T-helper 1 cell treated with Interleukin-12 subunit alpha and Interleukin-12 subunit beta and Interleukin-4 antibody, amounts not matched to agents 30 ng/mL and 1 ng/mL, for 36 hours (primary cell): Measurements from ENCODE around the gene RBM4. TPM values are rescaled to one million over a fixed set of nuclear protein-coding genes. Genes with fewer than 3 reads are reported as not detected.

Experiments
- intact Hi-C: fragments of 100-400 bp; cut with micrococcal nuclease; formaldehyde crosslinking; loops from one replicate; pipeline ENCODE4 v1.15.1; 2024
- total RNA-seq: library from RNA; stranded (reverse); gene quantifications from 2 replicates; pipeline ENCODE4 v1.2.3, GENCODE V29; 2022

RBM4 gene
- total RNA-seq, 1 donor from 2014 or later: 138 TPM

DNA sequence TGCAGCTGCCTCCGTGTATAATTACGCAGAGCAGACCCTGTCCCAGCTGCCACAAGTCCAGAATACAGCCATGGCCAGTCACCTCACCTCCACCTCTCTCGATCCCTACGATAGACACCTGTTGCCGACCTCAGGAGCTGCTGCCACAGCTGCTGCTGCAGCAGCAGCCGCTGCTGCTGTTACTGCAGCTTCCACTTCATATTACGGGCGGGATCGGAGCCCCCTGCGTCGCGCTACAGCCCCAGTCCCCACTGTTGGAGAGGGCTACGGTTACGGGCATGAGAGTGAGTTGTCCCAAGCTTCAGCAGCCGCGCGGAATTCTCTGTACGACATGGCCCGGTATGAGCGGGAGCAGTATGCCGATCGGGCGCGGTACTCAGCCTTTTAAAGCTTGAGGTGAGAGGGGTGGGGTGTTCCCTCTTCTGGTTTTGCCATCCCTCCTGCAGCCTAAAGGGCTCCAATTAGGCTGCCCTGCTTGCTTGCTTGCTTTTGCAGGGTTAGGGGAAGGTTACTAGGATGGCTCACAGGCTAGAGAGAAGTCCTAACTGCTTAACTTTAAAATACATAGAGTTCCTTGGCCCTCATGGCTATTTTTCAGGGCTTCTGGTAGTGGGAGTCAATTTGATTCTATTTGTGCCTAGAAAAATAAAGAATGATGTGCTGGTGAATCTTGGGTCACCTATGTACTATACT is 5.4 kb downstream of the RBM4 start:
- intact Hi-C loops: no loop called here

DNA sequence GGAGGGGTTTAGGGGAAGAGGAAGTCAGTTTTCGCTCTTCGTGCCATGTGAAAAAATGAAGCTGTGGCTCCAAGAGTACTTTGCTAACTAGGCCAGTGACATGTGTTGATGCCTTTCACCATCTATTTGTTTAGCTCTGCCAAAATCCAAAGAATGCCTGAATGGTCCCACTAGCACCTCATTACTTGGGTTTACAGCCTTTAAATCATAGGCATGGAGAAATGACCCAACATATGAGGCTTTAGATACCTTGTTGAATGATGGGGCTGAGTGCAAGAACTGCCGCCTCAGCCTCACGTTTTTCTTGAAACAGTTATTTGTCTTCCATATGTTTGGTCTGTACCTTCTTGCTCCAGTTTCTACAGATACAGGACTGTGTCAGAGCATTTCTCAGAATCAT is 8.3 kb downstream of the RBM4 start:
- intact Hi-C loops: no loop called here

DNA sequence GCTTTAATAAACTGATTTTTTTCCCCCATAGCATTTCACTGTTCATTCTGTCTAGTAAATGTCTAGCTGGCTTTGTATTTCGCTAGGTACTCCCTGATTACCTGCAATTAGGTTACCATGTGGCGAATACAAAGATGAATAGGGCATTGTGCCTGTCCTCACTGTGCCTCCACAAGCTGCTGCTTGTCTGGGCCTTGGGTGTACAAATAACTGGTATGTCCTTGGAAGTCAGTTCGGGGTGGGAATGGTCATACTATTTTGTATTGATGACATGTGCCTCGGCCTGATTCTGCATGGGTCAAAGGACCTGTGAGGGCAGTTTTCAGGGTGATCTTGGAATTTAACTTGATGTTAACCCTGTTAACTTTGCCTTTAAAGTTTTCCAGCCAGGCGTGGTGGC is 11.4 kb downstream of the RBM4 start:
- intact Hi-C loops: loop anchor here (2.0 kb wide), 1 partner anchor 13 kb away; no protein-coding TSS in a partner anchor

DNA sequence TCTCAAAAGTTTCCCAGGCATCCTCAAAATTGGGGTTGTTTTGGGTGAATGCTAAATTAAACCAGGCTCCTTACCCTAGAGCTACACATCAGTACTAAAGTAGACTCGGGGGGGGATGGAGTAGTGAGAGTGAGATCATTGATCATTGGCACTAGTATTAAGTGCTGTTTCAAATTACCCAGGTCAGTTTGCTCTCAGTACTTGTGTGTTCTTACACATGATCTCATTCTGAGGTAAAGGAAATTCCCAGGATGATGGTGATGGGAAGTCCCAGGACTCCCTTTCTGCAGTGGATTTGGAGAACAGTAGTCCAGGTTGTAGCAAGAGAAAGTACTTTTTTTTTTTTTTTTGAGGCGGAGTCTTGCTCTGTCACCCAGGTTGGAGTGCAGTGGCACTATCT is 12.5 kb downstream of the RBM4 start:
- intact Hi-C loops: no loop called here

DNA sequence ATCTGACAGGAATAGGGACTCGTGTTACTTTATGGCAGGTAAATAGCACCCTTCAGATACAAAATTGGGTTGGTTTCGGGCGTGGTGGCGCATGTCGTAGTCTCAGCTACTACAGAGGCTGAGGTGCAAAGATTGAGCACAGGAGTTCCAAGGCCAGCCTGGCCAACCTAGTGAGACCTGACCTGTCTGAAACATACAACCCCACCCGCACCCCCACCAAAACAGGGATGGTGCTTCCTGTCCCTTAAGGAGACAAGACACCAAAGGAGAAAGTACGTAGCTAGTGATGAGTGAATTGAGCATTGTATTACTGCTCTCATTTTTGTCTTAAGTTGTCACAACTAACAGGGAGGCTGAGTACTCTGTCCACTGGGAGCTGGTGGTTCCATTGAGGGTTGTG is 14.1 kb downstream of the RBM4 start:
- intact Hi-C loops: no loop called here

DNA sequence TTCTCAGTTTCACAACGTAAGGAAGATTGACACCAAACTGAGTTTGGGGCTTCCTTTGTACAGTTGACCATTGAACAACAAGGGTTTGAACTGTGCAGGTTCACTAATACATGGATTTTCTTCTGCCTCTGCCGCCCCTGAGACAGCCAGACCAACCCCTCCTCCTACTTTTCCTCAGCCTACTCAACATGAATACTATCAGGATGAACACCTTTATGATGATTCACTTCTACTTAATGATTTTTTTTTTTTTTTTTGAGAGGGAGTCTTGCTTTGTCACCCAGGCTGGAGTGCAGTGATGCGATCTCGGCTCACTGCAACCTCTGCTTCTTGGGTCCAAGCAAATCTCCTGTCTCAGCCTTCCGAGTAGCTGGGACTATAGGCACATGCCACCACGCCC is 14.6 kb downstream of the RBM4 start:
- intact Hi-C loops: no loop called here

DNA sequence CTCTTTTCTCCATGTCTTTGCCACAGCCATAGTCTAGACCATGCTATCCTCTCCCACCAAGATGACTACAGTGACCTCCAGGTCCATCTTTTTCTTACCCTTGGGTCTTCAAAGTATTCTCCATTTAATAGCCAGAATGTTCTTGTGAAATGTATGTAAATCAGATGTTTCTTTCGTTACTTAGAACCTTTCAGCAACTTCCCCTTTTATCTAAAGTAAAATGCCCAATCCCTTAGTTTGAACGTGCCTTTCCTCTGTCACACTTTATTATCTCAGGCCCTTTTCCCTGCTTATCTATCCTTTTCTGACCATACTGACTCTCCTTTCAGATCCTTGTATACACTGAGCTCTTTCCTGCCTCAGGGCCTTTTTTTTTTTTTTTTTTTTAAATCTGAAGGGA is 21.3 kb downstream of the RBM4 start:
- intact Hi-C loops: no loop called here

DNA sequence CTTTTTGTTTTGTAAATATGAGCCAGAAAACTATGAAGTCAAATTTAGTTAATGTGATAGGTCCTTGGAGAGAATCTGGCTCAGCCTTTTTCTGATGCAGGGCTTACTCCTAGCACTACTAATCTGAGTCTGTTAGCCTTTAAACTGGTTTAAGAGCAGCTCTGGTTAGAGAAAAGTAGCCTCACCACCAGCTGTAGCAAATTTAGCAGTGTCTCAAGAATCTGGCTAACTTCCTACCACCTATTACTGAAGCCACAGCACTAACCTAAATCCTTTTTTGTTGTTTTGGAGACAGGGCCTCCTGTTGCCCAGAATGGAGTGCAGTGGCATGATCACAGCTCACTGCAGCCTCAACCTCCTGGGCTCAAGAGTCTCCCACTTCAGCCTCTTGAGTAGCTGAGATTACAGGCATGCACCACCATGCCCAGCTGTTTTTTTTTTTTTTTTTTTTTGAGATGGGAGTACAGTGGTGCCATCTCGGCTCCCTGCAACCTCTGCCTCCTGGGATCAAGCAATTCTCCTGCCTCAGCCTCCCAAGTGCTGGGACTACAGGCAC is 25.3 kb downstream of the RBM4 start:
- intact Hi-C loops: loop anchor here (2.0 kb wide), 1 partner anchor 15 kb away; no protein-coding TSS in a partner anchor

DNA sequence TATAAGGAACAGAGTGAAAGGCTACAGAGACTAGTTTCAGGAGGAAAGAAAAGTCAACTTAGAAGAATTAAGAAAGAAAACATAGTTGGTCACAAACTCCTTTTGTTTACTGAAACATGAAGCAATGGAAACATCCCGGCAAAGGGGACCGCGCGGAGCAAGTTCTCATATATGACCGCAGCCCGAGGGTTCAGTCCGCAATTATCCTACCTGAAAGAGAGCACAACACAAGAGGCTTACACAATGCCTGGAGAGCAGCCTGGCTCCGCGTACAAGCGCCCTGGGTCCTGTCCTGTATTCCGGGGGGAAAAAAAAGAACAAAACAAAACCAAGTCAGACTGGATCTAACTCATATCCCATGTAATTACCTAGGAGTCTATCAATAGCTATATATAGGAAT is 26.9 kb downstream of the RBM4 start:
- intact Hi-C loops: no loop called here

DNA sequence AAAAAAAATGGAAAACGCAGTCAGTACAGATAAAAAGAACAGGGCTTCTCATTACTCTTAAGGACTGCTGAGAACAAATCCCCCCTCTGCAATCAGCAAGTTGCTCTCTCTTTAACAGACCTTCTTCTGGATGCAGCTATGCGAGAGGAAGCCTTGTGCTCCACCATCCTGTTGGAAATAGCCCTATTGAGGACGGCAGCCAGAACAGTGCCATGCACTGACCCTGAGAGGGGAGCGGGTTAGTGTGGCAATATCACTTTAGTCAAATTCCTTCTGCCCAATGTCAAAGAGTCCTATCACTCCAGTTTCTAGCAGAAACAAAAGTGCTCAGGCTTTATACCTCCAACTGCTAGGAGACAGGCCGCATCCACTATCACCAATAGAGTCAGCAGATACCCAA is 32.3 kb downstream of the RBM4 start:
- intact Hi-C loops: no loop called here

DNA sequence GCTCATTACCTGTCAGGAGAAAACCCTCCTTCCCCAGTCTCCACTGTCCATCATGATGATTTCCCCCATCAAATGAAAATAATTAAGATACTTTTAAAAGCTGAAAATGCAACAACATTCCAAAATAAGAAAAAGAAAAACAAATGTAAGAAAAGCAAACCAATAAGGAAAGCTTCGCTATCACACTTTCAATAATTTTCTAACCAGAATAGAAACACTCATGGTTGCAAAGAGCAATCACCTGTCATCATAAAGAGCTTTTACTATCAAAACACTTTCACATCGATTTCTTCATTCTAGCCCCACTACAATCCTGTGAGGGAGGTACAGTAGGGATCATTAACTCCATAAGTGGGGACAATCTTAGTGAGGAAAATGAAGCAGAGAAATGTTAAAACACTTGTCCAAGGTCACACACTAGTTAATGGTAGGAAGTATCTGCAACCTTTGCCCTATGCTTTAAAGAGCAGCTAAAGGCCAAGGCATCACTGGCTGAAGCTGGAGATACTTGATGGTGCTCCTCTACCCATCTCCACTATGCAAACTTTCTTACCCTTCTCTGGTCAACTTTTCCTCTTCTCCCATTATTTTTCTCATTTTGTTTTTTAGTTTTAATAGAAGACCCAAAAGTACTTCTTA is 36.6 kb downstream of the RBM4 start:
- intact Hi-C loops: no loop called here

DNA sequence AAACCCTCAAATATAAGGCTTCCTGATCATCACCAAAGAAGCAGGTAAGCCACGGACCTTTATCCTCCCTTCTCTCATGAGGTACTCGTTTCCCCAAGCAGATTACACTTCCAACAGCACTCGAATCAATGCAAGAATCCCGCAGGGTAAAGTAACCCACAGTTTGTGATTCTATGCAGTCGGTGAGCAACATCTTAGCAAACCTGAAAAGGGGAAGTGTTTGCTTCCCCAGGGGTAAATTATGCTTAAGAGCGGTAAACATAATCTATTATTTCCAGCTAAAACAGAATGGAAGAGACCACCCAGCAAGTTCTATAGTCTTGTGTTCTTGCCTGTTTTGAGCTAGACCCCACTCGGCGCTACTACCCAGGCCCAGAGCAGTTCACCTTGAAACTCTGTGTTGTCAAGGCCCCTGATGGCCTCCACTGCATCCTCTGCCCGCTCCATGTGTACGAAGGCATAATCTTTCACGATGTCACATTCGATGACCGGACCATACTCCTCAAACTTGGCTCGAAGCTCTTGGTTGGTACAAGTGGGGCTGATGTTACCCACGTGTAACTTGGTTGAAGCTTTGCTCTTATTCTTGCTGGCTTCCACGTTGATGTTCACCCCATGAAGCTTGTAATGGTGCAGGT is 37.9 kb downstream of the RBM4 start:
- intact Hi-C loops: no loop called here

DNA sequence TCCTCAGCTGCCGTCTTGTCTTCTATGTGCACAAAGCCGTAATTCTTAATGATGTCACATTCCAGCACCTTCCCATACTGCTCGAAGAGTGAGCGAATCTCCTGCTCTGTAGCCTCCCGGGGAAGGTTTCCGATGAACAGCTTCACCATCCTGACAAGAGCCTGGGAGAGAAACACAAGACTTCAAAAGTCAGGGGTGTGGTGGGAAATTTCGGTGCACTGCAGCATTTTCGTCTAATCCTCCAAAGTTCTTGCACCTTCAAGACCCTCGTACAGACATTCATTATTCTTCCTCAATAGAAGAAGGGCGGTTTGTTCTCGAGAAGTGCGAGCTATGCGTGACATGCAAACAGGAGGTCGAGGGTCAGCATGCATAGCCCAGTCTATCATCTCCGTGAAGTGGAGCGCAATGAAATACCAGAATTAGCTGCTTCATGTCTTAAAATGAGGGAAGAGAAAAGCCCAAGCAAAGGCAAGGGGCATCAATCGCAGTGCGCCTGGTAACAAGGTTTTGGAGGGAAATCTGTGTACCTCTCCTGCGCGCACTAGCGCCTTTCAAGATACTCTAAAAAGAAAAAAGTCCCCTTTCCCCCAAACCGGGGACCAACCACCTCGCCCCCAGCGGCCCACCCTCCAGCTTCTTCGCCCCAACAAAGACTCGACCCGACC is 38.6 kb downstream of the RBM4 start:
- intact Hi-C loops: loop anchor here (1.0 kb wide), 2 partner anchors 39 to 166 kb away; partner anchors contain the start of genes RBM4 and RCE1

DNA sequence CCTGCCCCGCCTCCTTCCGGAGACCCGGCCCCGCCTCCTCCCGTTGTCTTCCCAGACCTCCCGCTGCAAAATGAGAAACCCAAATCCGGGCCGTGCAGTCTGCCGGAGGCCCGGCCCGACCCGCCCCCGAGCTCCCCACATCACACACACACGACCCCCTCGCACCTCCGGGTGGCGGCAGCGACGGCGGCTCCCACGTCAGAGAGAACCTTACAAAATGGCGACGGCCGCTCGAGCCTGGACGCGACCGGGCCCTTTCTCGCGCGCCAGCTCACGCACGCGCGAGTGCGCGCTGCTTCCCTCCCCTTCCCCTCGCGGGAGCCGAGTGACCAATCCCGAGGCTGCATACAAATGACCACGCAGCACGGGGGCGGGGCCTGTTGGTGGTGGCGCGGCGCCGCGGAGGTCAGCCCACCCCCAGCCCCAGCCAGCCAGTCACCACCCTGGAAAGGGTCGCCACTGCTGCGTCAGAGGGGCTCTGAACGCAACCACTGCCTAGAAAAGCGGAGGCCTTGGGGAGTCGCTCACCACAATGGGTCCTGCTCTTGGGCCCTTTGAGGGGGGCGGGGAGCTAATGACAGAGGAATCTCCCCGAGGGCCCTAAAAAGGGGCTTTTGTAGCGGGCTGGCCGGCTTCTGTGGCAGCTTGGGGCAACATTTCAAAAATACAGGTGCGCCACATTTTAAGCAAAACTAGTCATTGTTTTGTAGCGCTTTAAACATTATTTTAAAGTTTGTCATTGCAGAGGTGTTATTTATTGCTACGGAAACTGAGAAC is 39.3 kb downstream of the RBM4 start, which contains the start of gene RBM4B:
Gene RBM4B, minus strand, starts transcription at position 289 of the 777 bp plus-strand sequence. CDS start 808 bp downstream, outside the sequence.
- intact Hi-C loops: loop anchor here (1.0 kb wide), 13 partner anchors 39 to 269 kb away; partner anchors contain the start of genes ACTN3, BBS1, CCDC87 and CCS

DNA sequence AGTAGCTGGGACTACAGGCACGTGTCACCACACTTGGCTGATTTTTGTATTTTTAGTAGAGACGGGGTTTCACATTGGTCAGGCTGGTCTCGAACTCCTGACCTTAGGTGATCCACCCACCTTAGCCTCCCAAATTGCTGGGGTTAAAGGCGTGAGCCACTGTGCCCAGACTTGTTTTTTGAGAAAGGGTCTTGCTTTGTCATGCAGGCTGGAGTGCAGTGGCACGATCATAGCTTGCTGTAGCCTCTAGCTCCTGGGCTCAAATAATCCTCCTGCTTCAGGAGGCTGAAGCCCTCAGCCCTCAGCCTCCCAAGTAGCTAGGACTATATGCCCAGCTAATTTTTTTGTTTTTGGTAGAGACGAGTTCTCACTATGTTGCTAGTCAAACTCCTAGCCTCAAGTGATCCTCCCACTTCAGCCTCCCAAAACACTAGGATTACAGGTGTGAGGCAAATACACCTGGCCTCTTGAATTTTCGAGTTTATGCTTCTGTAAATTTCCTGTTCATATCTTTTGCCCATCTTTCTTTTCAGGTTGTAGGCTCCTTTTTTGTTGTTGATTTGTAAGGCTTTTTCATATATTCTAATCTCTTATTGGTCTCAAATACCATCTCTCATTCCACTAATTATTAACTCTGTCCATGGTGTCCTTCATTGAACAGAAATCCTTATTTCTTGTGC is 42.6 kb downstream of the RBM4 start:
- intact Hi-C loops: no loop called here

DNA sequence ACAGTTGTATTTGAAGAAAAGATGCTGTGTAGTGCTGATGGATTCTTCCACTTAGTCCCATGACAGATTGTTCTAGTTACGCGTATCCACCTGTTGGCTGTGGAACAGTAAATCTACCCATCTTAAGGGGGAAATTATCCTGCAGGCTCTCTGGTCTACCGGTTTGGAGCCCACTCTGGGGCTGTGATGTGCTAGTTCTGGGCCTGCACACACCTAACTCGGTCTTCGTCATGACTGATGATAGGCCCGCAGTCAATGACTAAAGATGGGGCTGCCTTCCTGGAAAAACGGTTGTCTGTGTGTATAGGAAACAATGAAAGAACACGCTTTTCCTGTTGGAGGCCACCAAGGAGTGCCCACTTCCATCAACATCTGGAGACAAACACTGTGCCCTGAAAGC is 45.4 kb downstream of the RBM4 start:
- intact Hi-C loops: no loop called here

DNA sequence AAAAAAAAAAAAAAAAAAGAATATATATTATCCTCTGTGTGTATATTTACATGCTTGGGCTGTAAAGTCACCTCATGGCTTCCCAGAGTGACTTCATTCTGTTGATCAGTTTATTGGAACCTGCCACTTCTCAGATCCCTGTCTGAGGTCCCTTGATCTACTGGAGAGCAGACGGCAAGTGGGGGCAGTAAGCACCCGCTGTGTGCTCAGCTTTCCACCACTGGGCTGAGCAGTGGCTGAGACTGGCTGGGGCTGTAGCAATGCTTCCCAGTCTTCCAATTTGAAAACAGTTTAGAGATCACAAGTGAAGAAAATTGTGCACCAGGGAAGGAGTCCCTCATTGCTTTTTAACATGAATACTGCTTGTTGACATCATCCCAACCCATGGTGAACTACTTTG is 46.1 kb downstream of the RBM4 start:
- intact Hi-C loops: no loop called here

DNA sequence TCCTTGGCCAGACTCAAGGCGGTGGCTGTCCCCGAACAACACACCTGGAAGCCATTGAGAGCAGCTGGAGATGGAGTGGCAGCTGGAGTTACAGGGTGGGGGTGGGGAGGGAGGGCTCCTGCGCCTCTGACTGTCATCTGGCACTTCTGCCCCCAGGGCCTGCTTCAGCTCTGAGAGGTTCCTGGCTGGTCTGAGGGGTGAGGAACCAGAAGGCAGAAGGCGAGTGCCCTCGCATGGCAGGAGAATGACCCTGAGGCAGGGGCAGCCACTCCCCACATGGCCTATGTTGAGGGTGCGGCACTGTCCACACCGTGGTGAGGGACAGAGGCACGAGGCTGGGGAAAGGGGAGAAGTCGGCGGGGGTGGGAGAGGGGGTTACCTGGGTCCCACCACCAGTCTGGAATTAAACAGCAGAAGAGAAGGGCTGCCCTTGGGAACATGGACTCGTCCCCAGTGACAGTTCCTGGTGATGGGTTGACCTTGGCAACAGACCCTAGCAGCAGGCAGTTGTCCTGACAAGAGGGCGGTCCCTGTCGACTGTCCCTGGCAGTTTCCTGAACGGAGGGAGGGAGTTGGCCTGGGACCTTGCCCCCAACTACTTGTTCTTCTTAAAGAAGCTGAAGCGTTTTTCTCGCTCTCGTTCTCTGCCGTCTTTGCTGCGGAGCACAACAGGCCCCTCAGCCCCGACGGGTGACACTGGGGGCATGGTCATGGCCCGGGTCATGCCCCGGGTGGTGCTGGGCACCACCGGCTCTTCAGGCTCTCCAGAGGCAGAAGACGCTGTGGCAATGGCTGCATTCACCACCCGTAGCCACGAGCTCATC is 47.0 kb downstream of the RBM4 start:
- intact Hi-C loops: no loop called here

DNA sequence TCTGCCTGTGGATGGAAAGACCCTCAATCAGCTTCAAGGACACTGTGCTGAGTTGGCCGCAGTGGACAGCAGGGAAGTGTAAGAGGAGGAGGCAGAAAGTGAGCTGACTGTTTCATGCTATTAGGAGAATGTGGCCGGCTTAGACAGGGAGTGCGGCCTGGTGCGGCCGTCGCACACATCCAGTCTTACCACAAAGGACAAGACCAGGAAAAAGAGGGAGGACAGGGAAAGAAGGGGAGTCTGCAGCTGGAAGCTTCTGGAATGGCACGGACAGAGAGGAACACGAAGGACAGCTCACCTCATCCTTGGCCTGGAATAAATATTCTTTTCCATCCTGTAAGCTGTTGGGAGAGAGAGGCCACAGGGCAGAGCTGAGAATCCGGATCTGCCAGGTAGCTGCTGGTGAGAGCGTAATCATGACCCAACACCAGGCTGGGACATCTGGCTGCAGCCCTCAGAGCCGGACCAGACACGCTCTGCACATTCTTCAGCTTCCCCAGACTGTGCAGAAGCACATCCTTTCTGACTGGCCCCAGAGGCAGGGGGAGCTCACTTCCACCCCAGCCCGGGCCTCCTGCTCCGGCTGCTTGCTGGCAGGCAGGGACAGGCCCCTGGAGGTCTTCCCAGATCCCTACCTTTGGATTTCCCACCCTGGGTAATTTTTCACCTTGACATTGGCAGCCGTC is 47.7 kb downstream of the RBM4 start:
- intact Hi-C loops: no loop called here
